Hepatocyte (in vitro differentiated cells): ENCODE measurements around the gene NUMA1.

Source experiments
- CTCF ChIP-seq: fragments of 200-600 bp; sonication (generic); IDR thresholded peaks from 2 replicates; pipeline ENCODE4 v1.5.1; 2016; ENCODE audit warnings: antibody characterized with exemption, mild to moderate bottlenecking; ENCODE audit not compliant: poor library complexity
- EZH2 ChIP-seq: fragments of 200-600 bp; sonication (generic); IDR thresholded peaks from 2 replicates; pipeline ENCODE4 v1.6.1; 2016; ENCODE audit warnings: antibody characterized with exemption, mild to moderate bottlenecking, borderline replicate concordance
- EZH2phosphoT487 ChIP-seq: fragments of 200-600 bp; sonication (generic); IDR thresholded peaks from one replicate; pipeline ENCODE4 v1.6.1; 2018; ENCODE audit warnings: antibody characterized with exemption, mild to moderate bottlenecking, low read depth, moderate library complexity; ENCODE audit not compliant: unreplicated experiment, severe bottlenecking

GRCh38 chr11:72003776-72004171 is 76.6 kb downstream of the NUMA1 start:
- TF ChIP-seq CTCF (no peak), EZH2 (no peak), EZH2phosphoT487 (no peak)
